HepG2 (cell line): ENCODE results near the gene ZDHHC14.

Experiments used
- ZBTB7B ChIP-seq: sonication (generic); formaldehyde crosslinking; IDR thresholded peaks from 2 replicates; pipeline ENCODE4 v1.4.0; 2020; ENCODE audit warnings: missing genetic modification reagents
- TF ChIP-seq, protein P1 (sequence below): sonication (generic); formaldehyde crosslinking; IDR thresholded peaks from 2 replicates; pipeline ENCODE4 v1.4.0; 2020; ENCODE audit warnings: missing genetic modification reagents

DNA sequence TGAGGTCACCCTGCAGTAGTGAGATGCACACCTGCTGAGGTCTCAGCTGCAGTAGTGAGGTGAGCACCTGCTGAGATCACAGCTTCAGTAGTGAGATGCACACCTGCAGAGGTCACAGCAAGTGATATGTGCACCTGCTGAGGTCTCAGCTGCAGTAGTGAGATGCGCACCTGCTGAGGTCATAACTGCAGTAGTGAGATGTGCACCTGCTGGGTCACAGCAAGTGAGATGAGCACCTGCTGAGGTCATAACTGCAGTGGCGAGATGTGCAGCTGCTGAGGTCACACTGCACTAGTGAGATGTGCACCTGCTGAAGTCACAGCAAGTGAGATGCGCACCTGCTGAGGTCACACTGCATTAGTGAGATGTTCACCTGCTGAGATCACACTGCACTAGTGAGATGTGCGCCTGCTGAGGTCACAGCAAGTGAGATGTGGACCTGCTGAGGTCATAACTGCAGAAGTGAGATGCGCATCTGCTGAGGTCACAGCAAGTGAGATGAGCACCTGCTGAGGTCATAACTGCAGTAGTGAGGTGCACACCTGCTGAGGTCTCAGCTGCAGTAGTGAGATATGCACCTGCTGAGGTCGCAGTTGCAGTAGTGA lies 20.8 kb downstream of the ZDHHC14 start:
- no peak for TF ChIP-seq ZBTB7B
- TF ChIP-seq, protein P1, sequence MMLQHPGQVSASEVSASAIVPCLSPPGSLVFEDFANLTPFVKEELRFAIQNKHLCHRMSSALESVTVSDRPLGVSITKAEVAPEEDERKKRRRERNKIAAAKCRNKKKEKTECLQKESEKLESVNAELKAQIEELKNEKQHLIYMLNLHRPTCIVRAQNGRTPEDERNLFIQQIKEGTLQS: no peak
